H1 (cell line): ENCODE measurements around the gene MYBPH. TPM values are rescaled to one million over a fixed set of nuclear protein-coding genes. Genes with fewer than 3 reads are reported as not detected.

ENCODE experiments used
- CTCF ChIA-PET: fragments of 300-600 bp; sonication (Branson Sonifier 250); formaldehyde crosslinking; loops from one replicate; lab custom pipeline; 2021; ENCODE audit not compliant: partially characterized antibody; lab: Charles Lee
- POLR2A ChIA-PET: fragments of 300-600 bp; sonication (Branson Sonifier 250); formaldehyde crosslinking; loops from one replicate; lab custom pipeline; 2021; ENCODE audit warnings: inconsistent platforms; ENCODE audit not compliant: partially characterized antibody; lab: Charles Lee
- DNase-seq, 2 experiments: peaks; one replicate each; pipeline versions ENCODE4 v3.0.0 to v3.0.0-alpha.2; 2010 to 2022; ENCODE audit warnings: low spot score in 2 of 2, low read depth in 1 of 2, mixed read lengths in 1 of 2
- FAIRE-seq: peaks from 2 replicates; lab custom pipeline; 2011; peaks lifted over from hg19 to GRCh38; lab: Jason Lieb, UNC
- H2AFZ ChIP-seq: 2 replicates; pipeline ENCODE4 v1.8.1; 2012; ENCODE audit warnings: low read length, inconsistent platforms
- H2AK5ac ChIP-seq: 2 replicates; pipeline ENCODE4 v1.6.1; 2013; ENCODE audit warnings: low read depth, low read length
- H2BK120ac ChIP-seq: replicated peaks from 2 replicates; pipeline ENCODE3; 2013; ENCODE audit warnings: low read depth, low read length, inconsistent platforms
- H2BK12ac ChIP-seq: 2 replicates; pipeline ENCODE4 v1.6.1; 2013; ENCODE audit warnings: low read depth, low read length
- H2BK15ac ChIP-seq: 2 replicates; pipeline ENCODE4 v1.6.1; 2013; ENCODE audit warnings: low read length
- H2BK20ac ChIP-seq: 2 replicates; pipeline ENCODE4 v1.6.1; 2013; ENCODE audit warnings: low read length
- H2BK5ac ChIP-seq: 2 replicates; pipeline ENCODE4 v1.6.1; 2013; ENCODE audit warnings: low read depth, low read length
- H3K14ac ChIP-seq: 2 replicates; pipeline ENCODE4 v1.6.1; 2013; ENCODE audit warnings: inconsistent platforms; ENCODE audit not compliant: insufficient read length
- H3K18ac ChIP-seq: 2 replicates; pipeline ENCODE4 v1.6.1; 2013; ENCODE audit warnings: low read length; ENCODE audit errors: extremely low read depth
- H3K23ac ChIP-seq: 2 replicates; pipeline ENCODE4 v1.6.1; 2013; ENCODE audit warnings: inconsistent platforms; ENCODE audit not compliant: insufficient read length
- H3K23me2 ChIP-seq: 2 replicates; pipeline ENCODE4 v1.6.1; 2013; ENCODE audit warnings: low read depth, low read length
- H3K27ac ChIP-seq: 2 replicates; pipeline ENCODE4 v1.6.1; 2011; ENCODE audit warnings: low read depth, low read length, inconsistent platforms
- H3K27me3 ChIP-seq, 4 experiments: replicated peaks in 1 of 4; 1 replicate in 1 of 4; 2 replicates in 3 of 4; pipeline versions ENCODE4 v1.6.1 to v1.8.1; 2011 to 2013; ENCODE audit warnings: low read length in 3 of 4, mild to moderate bottlenecking in 3 of 4, inconsistent platforms in 2 of 4, mixed read lengths in 2 of 4, moderate library complexity in 1 of 4; ENCODE audit not compliant: control insufficient read depth in 3 of 4, insufficient read depth in 3 of 4; ENCODE audit errors: extremely low read depth in 1 of 4
- H3K36me3 ChIP-seq, 4 experiments: 2 replicates each; pipeline versions ENCODE4 v1.6.1 to v1.8.1; 2011 to 2013; ENCODE audit warnings: mild to moderate bottlenecking in 4 of 4, low read length in 3 of 4, moderate library complexity in 2 of 4, control low read depth in 1 of 4, inconsistent platforms in 1 of 4; ENCODE audit not compliant: insufficient read depth in 4 of 4, control insufficient read depth in 2 of 4
- H3K4ac ChIP-seq: replicated peaks from 2 replicates; pipeline ENCODE3; 2013; ENCODE audit warnings: low read length, low read depth, mixed read lengths, inconsistent platforms; ENCODE audit not compliant: insufficient read length
- H3K4me1 ChIP-seq, 4 experiments: replicated peaks in 1 of 4; 1 replicate in 1 of 4; 2 replicates in 3 of 4; pipeline versions ENCODE4 v1.6.1 to v1.8.1; 2011 to 2013; ENCODE audit warnings: low read length in 3 of 4, inconsistent platforms in 2 of 4, mixed read lengths in 1 of 4; ENCODE audit not compliant: insufficient read depth in 4 of 4, control insufficient read depth in 3 of 4
- H3K4me2 ChIP-seq, 2 experiments: 2 replicates each; pipeline versions ENCODE4 v1.6.1 to v1.8.1; 2011 to 2013; ENCODE audit warnings: low read depth in 2 of 2, low read length in 2 of 2, control low read depth in 1 of 2, inconsistent platforms in 1 of 2, mild to moderate bottlenecking in 1 of 2; ENCODE audit not compliant: insufficient read depth in 1 of 2
- H3K4me3 ChIP-seq, 4 experiments: fragments of 200-600, 300-600 bp in 1 of 4; sonication (generic), shearing (Covaris generic), sonication (Bioruptor Twin) in 1 of 4; 2 replicates each; pipeline versions ENCODE4 v1.5.1 to v1.8.1; 2011 to 2016; ENCODE audit warnings: low read length in 4 of 4, low read depth in 3 of 4, control low read depth in 2 of 4, inconsistent platforms in 2 of 4, mild to moderate bottlenecking in 2 of 4, mixed read lengths in 1 of 4, moderate library complexity in 1 of 4; ENCODE audit not compliant: insufficient read depth in 2 of 4; ENCODE audit errors: extremely low read depth in 1 of 4
- H3K56ac ChIP-seq: replicated peaks from 2 replicates; pipeline ENCODE3; 2013; ENCODE audit warnings: low read depth, mild to moderate bottlenecking, mixed read lengths, low read length, inconsistent platforms; ENCODE audit not compliant: insufficient read length
- H3K79me1 ChIP-seq: 2 replicates; pipeline ENCODE4 v1.6.1; 2013; ENCODE audit warnings: low read depth, low read length, control low read depth
- H3K79me2 ChIP-seq, 2 experiments: 2 replicates each; pipeline versions ENCODE4 v1.6.1 to v1.8.1; 2012 to 2013; ENCODE audit warnings: low read length in 2 of 2, mild to moderate bottlenecking in 2 of 2, inconsistent platforms in 1 of 2; ENCODE audit not compliant: insufficient read depth in 2 of 2, control insufficient read depth in 1 of 2
- H3K9ac ChIP-seq, 4 experiments: replicated peaks in 1 of 4; 1 replicate in 1 of 4; 2 replicates in 3 of 4; pipeline versions ENCODE4 v1.6.1 to v1.8.1; 2011 to 2013; ENCODE audit warnings: low read depth in 3 of 4, low read length in 3 of 4, control low read depth in 2 of 4, mild to moderate bottlenecking in 2 of 4, moderate library complexity in 2 of 4, inconsistent platforms in 1 of 4; ENCODE audit errors: extremely low read depth in 1 of 4
- H3K9me3 ChIP-seq, 2 experiments: 2 replicates each; pipeline versions ENCODE4 v1.6.1 to v1.8.1; 2012 to 2013; ENCODE audit warnings: mild to moderate bottlenecking in 2 of 2, moderate library complexity in 2 of 2, control low read depth in 1 of 2, inconsistent platforms in 1 of 2, low read depth in 1 of 2, low read length in 1 of 2, mixed read lengths in 1 of 2; ENCODE audit not compliant: insufficient read depth in 2 of 2
- H4K20me1 ChIP-seq, 2 experiments: replicated peaks in 1 of 2; 2 replicates each; pipeline versions ENCODE3 to v1.8.1; 2011 to 2013; ENCODE audit warnings: inconsistent platforms in 2 of 2, low read length in 2 of 2, mild to moderate bottlenecking in 1 of 2; ENCODE audit not compliant: insufficient read depth in 2 of 2, control insufficient read depth in 1 of 2
- H4K5ac ChIP-seq: 2 replicates; pipeline ENCODE4 v1.6.1; 2013; ENCODE audit warnings: low read length, low read depth, mixed read lengths, inconsistent platforms; ENCODE audit not compliant: insufficient read length
- H4K8ac ChIP-seq: 2 replicates; pipeline ENCODE4 v1.8.0; 2013; ENCODE audit warnings: mild to moderate bottlenecking, moderate library complexity, low read length, inconsistent platforms; ENCODE audit not compliant: insufficient read depth; ENCODE audit errors: extremely low read depth
- H4K91ac ChIP-seq: replicated peaks from 2 replicates; pipeline ENCODE3; 2013; ENCODE audit warnings: low read length, mixed read lengths, inconsistent platforms; ENCODE audit not compliant: insufficient read length
- CHD2 ChIP-seq: IDR thresholded peaks from 2 replicates; pipeline ENCODE4 v1.6.1; 2012; ENCODE audit warnings: low read length, improper control_type of control experiment
- JUN ChIP-seq: IDR thresholded peaks from 2 replicates; pipeline ENCODE4 v1.6.1; 2011; ENCODE audit warnings: low read depth, mild to moderate bottlenecking, improper control_type of control experiment, low read length
- MAFK ChIP-seq: IDR thresholded peaks from 2 replicates; pipeline ENCODE4 v1.6.1; 2012; ENCODE audit warnings: low read depth, mild to moderate bottlenecking, improper control_type of control experiment, low read length
- POLR2A ChIP-seq, 2 experiments: IDR thresholded peaks; 1 replicate in 1 of 2; 2 replicates in 1 of 2; pipeline ENCODE4 v1.6.1; 2011; ENCODE audit warnings: low read depth in 2 of 2, low read length in 2 of 2, mild to moderate bottlenecking in 2 of 2; ENCODE audit errors: control extremely low read depth in 1 of 2
- SP4 ChIP-seq: IDR thresholded peaks from 2 replicates; pipeline ENCODE4 v1.6.1; 2012; ENCODE audit warnings: low read length, inconsistent platforms
- ZNF274 ChIP-seq: IDR thresholded peaks from 2 replicates; pipeline ENCODE4 v1.7.0; 2012; ENCODE audit warnings: low read length, borderline replicate concordance; ENCODE audit errors: extremely low read depth
- WGBS, 2 experiments: shearing (Covaris generic) in 1 of 2; methylation state at CpG; one replicate each; pipeline versions ENCODE4 v1.1.6 to v1.1.7; 2013 to 2015; ENCODE audit warnings: low lambda C conversion rate in 2 of 2, mixed read lengths in 2 of 2, inconsistent platforms in 1 of 2, low coverage in 1 of 2, missing lambda C conversion rate in 1 of 2; ENCODE audit not compliant: insufficient replicate concordance in 2 of 2, insufficient coverage in 1 of 2, insufficient read length in 1 of 2; ENCODE audit errors: extremely low coverage in 1 of 2, missing lambda C conversion rate in 1 of 2; 5-methylcytosine and 5-hydroxymethylcytosine counted together
- polyA plus RNA-seq, 7 experiments: library from polyadenylated mRNA; depleted of rRNA in 3 of 7; stranded (reverse) in 5 of 7; unstranded in 2 of 7; fragments of >200 nt in 5 of 7; fragments of 200-250 nt in 2 of 7; gene quantifications; 1 replicate in 5 of 7; 2 replicates in 1 of 7; 4 replicates in 1 of 7; pipeline versions ENCODE4 v1.2.1 to v1.2.3, GENCODE V29; 2011 to 2013; ENCODE audit warnings: missing spikeins in 2 of 7, mixed read lengths in 2 of 7
- total RNA-seq: library from RNA; stranded (reverse); fragmentation: NEBNext Ultra II Directional; extraction: Animal tissue kit (Norgen Biotek cat#: 25700); gene quantifications from 2 replicates; pipeline ENCODE4 v1.2.1, GENCODE V29; 2021

The MYBPH gene
- total and polyA plus RNA-seq, 2 of the 8 experiments (the other 6 are each of a cell fraction or from before 2014, with no cell fraction given) = not detected

GRCh38 chr1:203199481-203199815, 23.8 kb upstream of the MYBPH start:
- Histone ChIP-seq H2BK120ac (no peak overlapping the region), H3K4me1 (peaks cover 0 to 3% (median 0%) of the 10 kb centered on the region in 4 experiments; a peak in 1 of 7 replicates), H2BK12ac (no peak overlapping the region), H3K4me2 (no peak overlapping the region), H3K4ac (no peak overlapping the region), H3K27ac (no peak overlapping the region), H3K9me3 (no peaks in the 10 kb centered on the region), H4K20me1 (no peaks in the 10 kb centered on the region), H2BK20ac (no peak overlapping the region), H2BK5ac (no peak overlapping the region), H3K9ac (no peak overlapping the region), H3K4me3 (no peak overlapping the region), H2AK5ac (no peak overlapping the region), H3K23me2 (no peaks in the 10 kb centered on the region), H3K27me3 (no peaks in the 10 kb centered on the region; a peak in 1 of 7 replicates), H3K56ac (no peak overlapping the region), H2BK15ac (no peak overlapping the region), H2AFZ (no peak overlapping the region), H4K8ac (no peak overlapping the region), H3K18ac (no peak overlapping the region), H3K79me1 (no peaks in the 10 kb centered on the region), H3K14ac (no peak overlapping the region), H3K36me3 (no peaks in the 10 kb centered on the region), H3K23ac (no peak overlapping the region), H4K91ac (no peak overlapping the region), H4K5ac (no peak overlapping the region), H3K79me2 (no peaks in the 10 kb centered on the region)
- ChIA-PET CTCF (interaction anchor here (0.7 to 6.7 kb wide), 14 partner anchors 10 to 544 kb away, joined by 3 to 55 read pairs (median 6); partner anchors contain the start of gene ADORA1), POLR2A (no interaction called here)
- WGBS, 2 experiments = 91% methylated on average over 6 of the region's 6 CpGs; no CpG with 5 or more reads in 1 of the 2 experiments
- no peak for DNase-seq
- no peak for FAIRE-seq
- TF ChIP-seq SP4 = no peak
- TF ChIP-seq POLR2A (IDR thresholded peaks at IDR 0.05; ENCODE audit: control extremely low read depth in 1 of 2, low read depth in 2 of 2, low read length in 2 of 2) = no peak
- no peak for TF ChIP-seq CHD2
- no peak for TF ChIP-seq ZNF274
- TF ChIP-seq MAFK = no peak
- no peak for TF ChIP-seq JUN
